HFFc6 (cell line): ENCODE results near the gene GFAP. TPM values are rescaled to one million over a fixed set of nuclear protein-coding genes. Genes with fewer than 3 reads are reported as not detected.

Experiments
- DNase-seq: peaks from one replicate; pipeline ENCODE4 v3.0.0-alpha.2; 2018
- H3K27ac Mint-ChIP-seq: 2 replicates; pipeline ENCODE4 v1.8.0; 2020; ENCODE audit warnings: mild to moderate bottlenecking, mixed read lengths
- H3K27me3 Mint-ChIP-seq: 2 replicates; pipeline ENCODE4 v1.8.0; 2021; ENCODE audit warnings: mild to moderate bottlenecking, moderate library complexity, mixed read lengths; ENCODE audit not compliant: insufficient read depth
- H3K36me3 Mint-ChIP-seq: 2 replicates; pipeline ENCODE4 v1.8.0; 2021; ENCODE audit warnings: low read depth, mixed read lengths
- H3K4me1 Mint-ChIP-seq: 2 replicates; pipeline ENCODE4 v1.8.0; 2020; ENCODE audit warnings: low read depth, mixed read lengths
- H3K4me3 Mint-ChIP-seq: 2 replicates; pipeline ENCODE4 v1.8.0; 2020; ENCODE audit warnings: mild to moderate bottlenecking, moderate library complexity, mixed read lengths
- H3K9me3 Mint-ChIP-seq: 2 replicates; pipeline ENCODE4 v1.8.0; 2020; ENCODE audit warnings: mild to moderate bottlenecking, mixed read lengths
- total RNA-seq, 6 experiments: library from RNA; stranded (reverse); fragmentation: NEBNext Ultra II Directional; extraction: Animal tissue kit (Norgen Biotek cat#: 25700); gene quantifications; 2 replicates in 1 of 6; 3 replicates in 5 of 6; pipeline ENCODE4 v1.2.3, GENCODE V29; 2021
- TF ChIP-seq, protein P1 (sequence below): fragments of 200-600 bp; sonication (generic); IDR thresholded peaks from 2 replicates; pipeline ENCODE4 v1.5.0; 2021; ENCODE audit warnings: antibody characterized with exemption, mild to moderate bottlenecking

The GFAP gene
- total RNA-seq, 6 experiments from 2014 or later: not detected

GRCh38 chr17:44925731-44926697 is 10.7 kb upstream of the GFAP start:
- Mint-ChIP-seq H3K4me1 (peaks cover 6% of the 10 kb centered on the region; the same call in 1 of the 2 replicates), H3K36me3 (peaks cover 18% of the 10 kb centered on the region; the same call in 1 of the 2 replicates), H3K4me3 (no peak overlapping the region), H3K9me3 (no peaks in the 10 kb centered on the region), H3K27me3 (peaks cover 6% of the 10 kb centered on the region), H3K27ac (no peak overlapping the region)
- TF ChIP-seq, protein P1, sequence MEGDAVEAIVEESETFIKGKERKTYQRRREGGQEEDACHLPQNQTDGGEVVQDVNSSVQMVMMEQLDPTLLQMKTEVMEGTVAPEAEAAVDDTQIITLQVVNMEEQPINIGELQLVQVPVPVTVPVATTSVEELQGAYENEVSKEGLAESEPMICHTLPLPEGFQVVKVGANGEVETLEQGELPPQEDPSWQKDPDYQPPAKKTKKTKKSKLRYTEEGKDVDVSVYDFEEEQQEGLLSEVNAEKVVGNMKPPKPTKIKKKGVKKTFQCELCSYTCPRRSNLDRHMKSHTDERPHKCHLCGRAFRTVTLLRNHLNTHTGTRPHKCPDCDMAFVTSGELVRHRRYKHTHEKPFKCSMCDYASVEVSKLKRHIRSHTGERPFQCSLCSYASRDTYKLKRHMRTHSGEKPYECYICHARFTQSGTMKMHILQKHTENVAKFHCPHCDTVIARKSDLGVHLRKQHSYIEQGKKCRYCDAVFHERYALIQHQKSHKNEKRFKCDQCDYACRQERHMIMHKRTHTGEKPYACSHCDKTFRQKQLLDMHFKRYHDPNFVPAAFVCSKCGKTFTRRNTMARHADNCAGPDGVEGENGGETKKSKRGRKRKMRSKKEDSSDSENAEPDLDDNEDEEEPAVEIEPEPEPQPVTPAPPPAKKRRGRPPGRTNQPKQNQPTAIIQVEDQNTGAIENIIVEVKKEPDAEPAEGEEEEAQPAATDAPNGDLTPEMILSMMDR: no peak
- no peak for DNase-seq

GRCh38 chr17:44924107-44924544 is 8.8 kb upstream of the GFAP start:
- TF ChIP-seq, protein P1: no peak
- peaks cover 10% of the 10 kb centered on the region; the same call in 1 of the 2 replicates for H3K36me3 Mint-ChIP-seq
- H3K4me3 Mint-ChIP-seq: no peak overlapping the region
- H3K4me1 Mint-ChIP-seq: peaks cover 6% of the 10 kb centered on the region; the same call in 1 of the 2 replicates
- H3K27ac Mint-ChIP-seq: no peak overlapping the region
- peaks cover 6% of the 10 kb centered on the region for H3K27me3 Mint-ChIP-seq
- no peak for DNase-seq
- H3K9me3 Mint-ChIP-seq: no peaks in the 10 kb centered on the region

GRCh38 chr17:44922746-44923470 is 7.6 kb upstream of the GFAP start:
- TF ChIP-seq, protein P1: no peak
- peaks cover 10% of the 10 kb centered on the region; the same call in 1 of the 2 replicates for H3K36me3 Mint-ChIP-seq
- no peak overlapping the region for H3K4me3 Mint-ChIP-seq
- H3K4me1 Mint-ChIP-seq: peaks cover 6% of the 10 kb centered on the region; the same call in 1 of the 2 replicates
- no peak for DNase-seq
- no peaks in the 10 kb centered on the region for H3K9me3 Mint-ChIP-seq
- H3K27ac Mint-ChIP-seq: no peak overlapping the region
- peaks cover 6% of the 10 kb centered on the region for H3K27me3 Mint-ChIP-seq

DNA sequence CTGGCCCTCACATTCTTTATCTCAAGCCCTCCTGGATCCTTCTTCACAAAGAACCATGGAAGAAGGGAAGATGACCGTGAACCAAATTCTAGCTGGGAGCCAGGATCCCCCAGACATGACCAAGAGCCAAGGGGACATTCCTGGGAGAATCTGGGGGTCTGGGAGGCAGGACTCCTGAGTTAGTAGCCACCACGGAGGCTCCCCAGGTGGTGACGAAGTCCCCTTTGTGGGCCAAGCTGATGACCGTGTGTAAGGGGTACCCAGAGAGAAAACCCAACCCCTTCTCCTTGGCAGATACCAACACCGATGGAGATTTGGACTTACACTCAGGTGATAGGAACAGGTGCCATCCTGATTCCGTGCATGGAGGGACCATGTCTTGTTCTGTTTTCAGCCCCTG is 6.8 kb upstream of the GFAP start:
- peaks cover 6% of the 10 kb centered on the region for H3K27me3 Mint-ChIP-seq
- peaks cover 6% of the 10 kb centered on the region; the same call in 1 of the 2 replicates for H3K4me1 Mint-ChIP-seq
- no peak overlapping the region for H3K27ac Mint-ChIP-seq
- TF ChIP-seq, protein P1: no peak
- DNase-seq: no peak
- peaks cover 10% of the 10 kb centered on the region; the same call in 1 of the 2 replicates for H3K36me3 Mint-ChIP-seq
- H3K9me3 Mint-ChIP-seq: no peaks in the 10 kb centered on the region
- no peak overlapping the region for H3K4me3 Mint-ChIP-seq

GRCh38 chr17:44921122-44921882 is 6.0 kb upstream of the GFAP start:
- H3K27ac Mint-ChIP-seq: no peak overlapping the region
- peaks cover 6% of the 10 kb centered on the region for H3K27me3 Mint-ChIP-seq
- peaks cover 6% of the 10 kb centered on the region; the same call in 1 of the 2 replicates for H3K4me1 Mint-ChIP-seq
- DNase-seq: no peak
- H3K4me3 Mint-ChIP-seq: no peak overlapping the region
- H3K9me3 Mint-ChIP-seq: no peaks in the 10 kb centered on the region
- TF ChIP-seq, protein P1: peak; percentile 23; the same call in 1 of the 2 replicates
- peaks cover 6% of the 10 kb centered on the region; the same call in 1 of the 2 replicates for H3K36me3 Mint-ChIP-seq
